Heart right ventricle (tissue), 16 donors: ENCODE results near the gene ITPKB. TPM values are rescaled to one million over a fixed set of nuclear protein-coding genes. Genes with fewer than 3 reads are reported as not detected.
"Not testable (repeated sequence)": the region's sequence is repeated elsewhere in the genome, so short reads cannot be mapped to it uniquely, and the experiment has no call there.

ENCODE experiments used
- ATAC-seq, 8 donors: fragments of 200-7000 bp; cut with Tn5 transposase; one replicate each; pipeline ENCODE4 v1.9.1; 2020; ENCODE audit warnings: mild to moderate bottlenecking in 8 of 8, moderate library complexity in 8 of 8, moderate number of reproducible peaks in 1 of 8
- DNase-seq, 2 donors: peaks; one replicate each; pipeline ENCODE4 v3.0.0-alpha.2; 2020
- H3K27ac ChIP-seq, 10 donors: fragments of 200-600 bp; sonication (generic) in 2 of 10; one replicate each; pipeline versions ENCODE4 v1.5.0 to v1.8.0; 2020 to 2022; ENCODE audit warnings: mild to moderate bottlenecking in 3 of 10
- H3K27me3 ChIP-seq, 7 donors: fragments of 200-600 bp; one replicate each; pipeline ENCODE4 v1.8.0; 2021 to 2022; ENCODE audit warnings: mild to moderate bottlenecking in 2 of 7
- H3K36me3 ChIP-seq, 9 donors: fragments of 200-600 bp; sonication (generic) in 1 of 9; one replicate each; pipeline versions ENCODE4 v1.5.0 to v1.8.0; 2020 to 2022; ENCODE audit warnings: mild to moderate bottlenecking in 2 of 9
- H3K4me1 ChIP-seq, 9 donors: fragments of 200-600 bp; sonication (generic) in 1 of 9; one replicate each; pipeline versions ENCODE4 v1.5.0 to v1.8.0; 2020 to 2022; ENCODE audit warnings: mild to moderate bottlenecking in 4 of 9
- H3K4me3 ChIP-seq, 10 donors: fragments of 200-600 bp; sonication (generic) in 2 of 10; one replicate each; pipeline versions ENCODE4 v1.5.0 to v1.8.0; 2020 to 2022; ENCODE audit warnings: mild to moderate bottlenecking in 7 of 10, moderate library complexity in 2 of 10
- H3K9me3 ChIP-seq, 11 donors: fragments of 200-600 bp in 10 of 11; sonication (generic) in 2 of 11; one replicate each; pipeline versions ENCODE4 v1.5.0 to v1.8.0; 2013 to 2022; ENCODE audit warnings: mild to moderate bottlenecking in 2 of 11, control low read depth in 1 of 11, moderate library complexity in 1 of 11
- WGBS, 2 donors: extraction: QIAGEN DNeasy Blood & Tissue Kit; methylation state at CpG; one replicate each; pipeline ENCODE4 v1.1.7; 2013; ENCODE audit warnings: inconsistent platforms in 1 of 2; 5-methylcytosine and 5-hydroxymethylcytosine counted together
- intact Hi-C, 10 donors: fragments of 100-400 bp; cut with DNase I; formaldehyde crosslinking; loops; one replicate each; pipeline versions ENCODE4 v1.11.1 to v1.14.2; 2022
- polyA plus RNA-seq, 2 donors: library from polyadenylated mRNA; stranded (reverse); fragments of 200-250 nt; gene quantifications; one replicate each; pipeline ENCODE4 v1.2.3, GENCODE V29; 2013
- total RNA-seq, 10 donors: library from RNA; stranded (reverse); fragmentation: NEBNext Ultra II Directional in 3 of 10; extraction: Animal tissue kit (Norgen Biotek cat#: 25700) in 3 of 10; gene quantifications; one replicate each; pipeline versions ENCODE4 v1.2.1 to v1.2.4, GENCODE V29; 2021 to 2023
- TF ChIP-seq, protein P1 (sequence below), 9 donors: fragments of 200-600 bp; sonication (generic) in 2 of 9; IDR thresholded peaks; one replicate each; pipeline versions ENCODE4 v1.5.0 to v1.8.0; 2021 to 2022; ENCODE audit warnings: antibody characterized with exemption in 9 of 9, mild to moderate bottlenecking in 5 of 9, moderate library complexity in 1 of 9
- donor health status: Arrhythmogenic right ventricular cardiomyopathy.
- donor health status: ischemic (EF 13 %, LVEDD 7.1; RV severe dilation, severe dysfunction).
- donor health status: healthy with polysubstance abuse.
- donor health status: DM: no; HTN: yes; CAD: no.
- donor health status: DM: no; HTN: no; CAD: no.
- donor health status: ischemic (EF 25% LVEDD 6.9; RV normal size, moderate dysfunction).
- donor health status: ischemic (EF 25% LVEDD 5.7; RV mildly dilated, moderate dysfunction).
- donor health status: healthy.
- donor health status: DM: yes; HTN: yes; CAD: no.
- donor health status: Ischemic cardiomyopathy.
- donor health status: ischemic (EF 35%, LVEDD 5.7; RV mildly dilated, moderate dysfunction).
- donor health status: nonischemic (EF 11% LVEDD 7.7; RV severe dilation, severe dysfunction).
- donor health status: DM: yes; HTN: yes; CAD: no.
- donor health status: PGD.
- donor health status: ischemic (EF 29% LVEDD 5.4; RV normal size, mild dysfunction).
- donor health status: nonischemic (EF 23%, LVEDD 6.1; RV moderate dilation, normal function).

The ITPKB gene
- total and polyA plus RNA-seq, 12 donors: 4.5 to 30.5 (median 16.1) TPM

DNA sequence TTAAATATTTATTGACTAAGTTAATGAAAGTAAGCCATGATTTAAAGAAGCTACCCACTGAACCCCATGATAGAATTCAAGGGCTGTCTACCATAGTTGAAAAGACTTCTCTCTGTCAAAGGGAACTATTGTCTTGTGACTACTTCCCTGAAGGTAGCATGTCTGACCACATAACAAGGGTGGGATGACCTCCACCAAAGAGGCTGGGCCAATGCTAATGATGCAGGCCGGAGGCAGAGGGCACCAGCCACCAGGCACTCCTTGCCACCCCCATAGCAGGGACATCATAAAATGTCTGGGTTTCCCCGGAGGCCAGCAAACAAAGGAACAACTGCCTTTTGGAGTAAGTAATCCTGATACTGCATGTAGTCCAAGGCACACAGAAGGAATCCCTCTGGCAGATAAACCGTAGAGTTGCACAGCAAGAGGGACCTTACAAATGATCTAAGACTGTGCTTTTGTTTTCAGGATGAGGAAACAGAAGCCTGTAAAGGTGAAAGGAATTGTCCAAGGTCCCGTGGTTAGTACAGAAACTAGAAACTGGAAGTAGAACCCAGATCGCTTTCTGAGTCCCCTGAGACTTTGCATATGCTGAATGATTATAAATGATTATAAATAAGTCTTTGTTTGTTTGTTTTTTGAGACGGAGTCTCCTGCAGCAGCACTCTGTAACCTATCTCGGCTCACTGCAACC is 33.5 kb upstream of the ITPKB start:
- Histone ChIP-seq H3K4me3 (no peak overlapping the region), H3K4me1 (no peaks in the 10 kb centered on the region), H3K27ac (no peak overlapping the region), H3K27me3 (no peaks in the 10 kb centered on the region), H3K9me3 (peaks cover 0 to 9% (median 0%) of the 10 kb centered on the region in 11 donors), H3K36me3 (no peaks in the 10 kb centered on the region)
- TF ChIP-seq, protein P1, sequence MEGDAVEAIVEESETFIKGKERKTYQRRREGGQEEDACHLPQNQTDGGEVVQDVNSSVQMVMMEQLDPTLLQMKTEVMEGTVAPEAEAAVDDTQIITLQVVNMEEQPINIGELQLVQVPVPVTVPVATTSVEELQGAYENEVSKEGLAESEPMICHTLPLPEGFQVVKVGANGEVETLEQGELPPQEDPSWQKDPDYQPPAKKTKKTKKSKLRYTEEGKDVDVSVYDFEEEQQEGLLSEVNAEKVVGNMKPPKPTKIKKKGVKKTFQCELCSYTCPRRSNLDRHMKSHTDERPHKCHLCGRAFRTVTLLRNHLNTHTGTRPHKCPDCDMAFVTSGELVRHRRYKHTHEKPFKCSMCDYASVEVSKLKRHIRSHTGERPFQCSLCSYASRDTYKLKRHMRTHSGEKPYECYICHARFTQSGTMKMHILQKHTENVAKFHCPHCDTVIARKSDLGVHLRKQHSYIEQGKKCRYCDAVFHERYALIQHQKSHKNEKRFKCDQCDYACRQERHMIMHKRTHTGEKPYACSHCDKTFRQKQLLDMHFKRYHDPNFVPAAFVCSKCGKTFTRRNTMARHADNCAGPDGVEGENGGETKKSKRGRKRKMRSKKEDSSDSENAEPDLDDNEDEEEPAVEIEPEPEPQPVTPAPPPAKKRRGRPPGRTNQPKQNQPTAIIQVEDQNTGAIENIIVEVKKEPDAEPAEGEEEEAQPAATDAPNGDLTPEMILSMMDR (IDR thresholded peaks at IDR 0.05): no peak
- ATAC-seq (no peak), DNase-seq (no peak)
- 79 to 85% methylated on average over 7 of the region's 7 CpGs for WGBS, 2 donors
- intact Hi-C loops: no loop called here

DNA sequence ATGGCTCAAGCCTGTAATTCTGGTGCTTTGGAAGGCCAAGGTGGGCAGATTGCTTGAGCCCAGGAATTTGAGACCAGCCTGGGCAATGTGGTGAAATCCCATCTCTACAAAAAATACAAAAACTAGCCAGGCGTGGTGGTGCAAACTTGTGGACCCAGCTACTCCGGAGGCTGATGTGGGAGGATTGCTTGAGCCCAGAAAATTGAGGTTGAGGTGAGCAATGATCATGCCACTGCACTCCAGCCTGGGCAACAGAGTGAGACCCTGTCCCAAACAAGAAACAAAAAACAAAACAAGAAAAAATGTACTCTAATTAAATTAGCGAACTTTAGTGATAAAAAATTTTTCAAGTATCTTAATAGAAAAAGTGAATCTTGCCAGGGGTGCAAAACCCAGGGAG is 28.1 kb upstream of the ITPKB start:
- ATAC-seq, intact Hi-C loops, DNase-seq, H3K27ac ChIP-seq, H3K4me3 ChIP-seq, H3K36me3 ChIP-seq, H3K9me3 ChIP-seq, H3K4me1 ChIP-seq: not testable (repeated sequence)
- WGBS, 2 donors: 97% methylated on average over 3 of the region's 3 CpGs
- H3K27me3 ChIP-seq: peaks cover 0 to 27% (median 8%) of the 10 kb centered on the region in 7 donors

DNA sequence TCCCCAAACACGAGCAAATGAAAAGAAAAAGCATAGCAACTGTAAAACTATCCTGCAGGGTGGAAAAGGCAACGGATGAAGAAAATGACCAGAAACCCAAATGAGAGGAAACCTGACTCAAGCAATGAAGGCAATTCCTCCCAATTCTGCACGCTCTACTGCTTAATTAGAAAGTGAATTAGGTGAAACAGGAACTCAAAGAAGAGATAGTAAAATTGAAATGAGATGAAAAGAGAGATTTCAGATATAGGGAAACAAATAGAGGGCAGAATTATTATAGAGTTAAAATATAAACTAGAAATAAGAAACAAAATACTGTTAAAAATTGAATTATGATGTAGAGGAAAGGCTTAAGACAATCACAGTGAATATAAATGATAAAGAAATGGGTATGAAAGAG is 27.5 kb upstream of the ITPKB start:
- ATAC-seq (no peak), DNase-seq (no peak)
- intact Hi-C loops: no loop called here
- Histone ChIP-seq H3K9me3 (no peaks in the 10 kb centered on the region), H3K36me3 (no peaks in the 10 kb centered on the region), H3K4me3 (no peak overlapping the region), H3K27ac (no peak overlapping the region), H3K27me3 (peaks cover 0 to 31% (median 8%) of the 10 kb centered on the region in 7 donors), H3K4me1 (no peaks in the 10 kb centered on the region)
- WGBS, 2 donors: 86 to 87% methylated on average over 3 of the region's 3 CpGs
- TF ChIP-seq, protein P1 (IDR thresholded peaks at IDR 0.05): no peak

DNA sequence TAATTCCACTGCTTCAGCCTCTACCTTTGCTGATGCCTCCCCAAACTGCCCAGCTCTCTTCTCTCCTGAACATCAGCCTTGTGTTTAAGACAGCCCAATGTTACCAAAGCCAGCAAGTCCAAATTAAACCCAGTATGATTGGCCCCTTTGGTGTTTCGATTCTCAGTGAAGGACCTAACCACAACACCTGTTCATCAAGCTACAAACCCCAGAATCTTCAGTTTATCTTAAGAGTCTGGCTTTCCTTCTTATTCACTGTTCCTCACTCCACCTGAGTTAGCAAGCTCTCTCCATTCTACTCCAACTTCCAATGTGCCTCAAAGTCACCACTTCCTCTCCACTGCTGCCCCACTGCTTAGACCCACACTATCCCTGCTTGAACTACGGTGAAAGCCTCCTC is 25.5 kb upstream of the ITPKB start:
- TF ChIP-seq, protein P1 (IDR thresholded peaks at IDR 0.05): no peak
- Histone ChIP-seq H3K36me3 (no peaks in the 10 kb centered on the region), H3K27ac (no peak overlapping the region), H3K4me3 (no peak overlapping the region), H3K9me3 (no peaks in the 10 kb centered on the region), H3K27me3 (peaks cover 0 to 31% (median 8%) of the 10 kb centered on the region in 7 donors), H3K4me1 (no peaks in the 10 kb centered on the region)
- WGBS, 2 donors: 87 to 98% methylated on average over 2 of the region's 2 CpGs
- intact Hi-C loops: no loop called here
- ATAC-seq (no peak), DNase-seq (no peak)

DNA sequence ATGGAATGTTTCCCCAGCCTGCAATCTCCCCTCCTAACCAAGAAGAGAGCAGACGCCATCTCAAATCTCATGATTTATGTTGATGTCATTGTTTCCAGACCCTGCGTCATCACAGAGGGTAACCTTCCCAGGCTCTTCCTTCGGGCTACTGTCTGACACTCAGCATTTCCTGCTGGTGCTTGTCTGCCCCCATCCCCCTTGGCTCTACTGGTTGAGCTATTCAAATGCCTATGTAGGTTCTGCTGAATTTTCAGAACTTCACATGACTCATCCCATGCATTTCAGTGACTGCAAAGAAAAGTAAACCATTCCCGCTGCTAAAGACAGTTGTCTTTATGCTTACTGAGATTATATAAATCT is 24.8 kb upstream of the ITPKB start:
- Histone ChIP-seq H3K4me3 (no peak overlapping the region), H3K27ac (no peak overlapping the region), H3K9me3 (no peaks in the 10 kb centered on the region), H3K4me1 (no peaks in the 10 kb centered on the region), H3K27me3 (peaks cover 0 to 31% (median 8%) of the 10 kb centered on the region in 7 donors), H3K36me3 (no peaks in the 10 kb centered on the region)
- no peak for DNase-seq
- TF ChIP-seq, protein P1 (IDR thresholded peaks at IDR 0.05): no peak
- no peak for ATAC-seq
- whole genome bisulfite sequencing, 2 donors: 48 to 50% methylated on average over 4 of the region's 4 CpGs
- intact Hi-C loops: no loop called here
